ENCODE results near the gene CDKN2AIPNL.

DNA sequence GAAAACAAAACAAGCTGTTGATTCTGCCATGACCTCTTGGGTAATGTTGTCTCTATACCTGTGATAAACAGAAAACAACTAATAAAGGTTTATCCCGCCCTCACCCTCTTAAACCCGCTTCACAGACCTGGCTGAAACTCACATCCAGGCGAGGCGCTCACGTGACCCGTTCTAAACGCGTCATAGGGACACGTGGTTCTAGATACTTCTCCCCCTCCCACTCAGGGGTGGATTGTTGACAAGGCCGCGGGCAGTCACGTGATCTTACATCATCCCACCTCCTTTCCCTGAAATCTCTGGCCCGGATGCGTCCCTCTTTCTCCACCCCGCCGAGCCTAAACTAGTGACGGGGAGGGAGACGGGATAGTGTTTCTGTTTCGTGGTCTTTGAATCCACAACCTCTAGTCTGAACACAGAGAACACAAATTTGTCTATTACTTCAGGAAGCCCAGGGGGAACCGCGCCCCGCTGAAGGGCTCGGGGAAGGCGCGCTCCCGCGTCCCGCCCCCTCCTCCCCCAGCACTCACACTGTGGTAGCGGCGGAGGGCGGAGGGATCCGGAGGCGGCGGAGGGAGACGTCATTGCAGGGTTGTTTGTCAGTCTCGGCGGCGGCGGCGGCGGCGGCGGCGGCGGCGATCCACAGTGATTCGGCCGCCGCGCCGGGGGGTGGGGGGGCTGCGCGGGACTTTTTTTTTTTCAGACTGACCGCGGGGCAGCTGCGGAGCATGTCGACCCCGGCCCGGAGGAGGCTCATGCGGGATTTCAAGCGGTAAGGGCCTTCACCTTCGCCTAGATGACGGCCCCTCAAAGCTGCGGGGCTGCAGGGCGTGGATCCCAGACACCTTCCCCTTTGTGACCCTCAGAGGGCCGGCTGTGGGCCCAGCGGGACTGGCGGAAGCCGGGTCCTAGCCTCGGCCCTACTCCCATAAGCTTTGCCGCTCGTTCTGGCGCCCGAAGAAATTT, 40.5 kb downstream of the CDKN2AIPNL start, which contains the start of gene UBE2B:
- peak; percentile 62 to 71 (median 67) for TF ChIP-seq POLR2A (IDR thresholded peaks at IDR 0.05)
- TF ChIP-seq, protein P1, sequence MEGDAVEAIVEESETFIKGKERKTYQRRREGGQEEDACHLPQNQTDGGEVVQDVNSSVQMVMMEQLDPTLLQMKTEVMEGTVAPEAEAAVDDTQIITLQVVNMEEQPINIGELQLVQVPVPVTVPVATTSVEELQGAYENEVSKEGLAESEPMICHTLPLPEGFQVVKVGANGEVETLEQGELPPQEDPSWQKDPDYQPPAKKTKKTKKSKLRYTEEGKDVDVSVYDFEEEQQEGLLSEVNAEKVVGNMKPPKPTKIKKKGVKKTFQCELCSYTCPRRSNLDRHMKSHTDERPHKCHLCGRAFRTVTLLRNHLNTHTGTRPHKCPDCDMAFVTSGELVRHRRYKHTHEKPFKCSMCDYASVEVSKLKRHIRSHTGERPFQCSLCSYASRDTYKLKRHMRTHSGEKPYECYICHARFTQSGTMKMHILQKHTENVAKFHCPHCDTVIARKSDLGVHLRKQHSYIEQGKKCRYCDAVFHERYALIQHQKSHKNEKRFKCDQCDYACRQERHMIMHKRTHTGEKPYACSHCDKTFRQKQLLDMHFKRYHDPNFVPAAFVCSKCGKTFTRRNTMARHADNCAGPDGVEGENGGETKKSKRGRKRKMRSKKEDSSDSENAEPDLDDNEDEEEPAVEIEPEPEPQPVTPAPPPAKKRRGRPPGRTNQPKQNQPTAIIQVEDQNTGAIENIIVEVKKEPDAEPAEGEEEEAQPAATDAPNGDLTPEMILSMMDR (IDR thresholded peaks at IDR 0.05): peak in 1 of 7 experiments; percentile 7
